ENCODE measurements around the gene CEP95. TPM values are rescaled to one million over a fixed set of nuclear protein-coding genes. Genes with fewer than 3 reads are reported as not detected.

Gene CEP95
- total and polyA plus RNA-seq, 11 donors, result 9.4 to 25.1 (median 13.1) TPM

- intact Hi-C loops (cut with DNase I), result loop anchor here in 2 of 10 donors (5.0 to 10.0 kb wide), 4 partner anchors 201 to 681 kb away; partner anchors contain the start of genes FTSJ3 (in 1 of the 2) and PSMC5 (in 1 of the 2)
These were observed 589 bp upstream of the CEP95 start, which contains the start of gene DDX5 for GRCh38 chr17:64506201-64506575. DDX5 (minus strand) TSS chr17:64506289; CDS start chr17:64506119, 170 bp downstream.

GRCh38 chr17:64507413-64507782 lies 621 bp downstream of the CEP95 start:
- peaks cover 12 to 48% (median 44%) of the 10 kb centered on the region in 12 donors for H3K4me1 ChIP-seq
- intact Hi-C loops (cut with DNase I), result loop anchor here in 2 of 10 donors (5.0 to 10.0 kb wide), 4 partner anchors 203 to 683 kb away; partner anchors contain the start of genes FTSJ3 (in 1 of the 2) and PSMC5 (in 1 of the 2)
- no peaks in the 10 kb centered on the region for H3K27me3 ChIP-seq
- DNase-seq (no peak), ATAC-seq (peak; percentile 3 to 26 (median 14))
- H3K4me3 ChIP-seq, result peak overlapping the region; percentile 77 to 99 (median 88)
- peaks cover 10 to 66% (median 62%) of the 10 kb centered on the region in 9 donors for H3K36me3 ChIP-seq
- TF ChIP-seq POLR2A (IDR thresholded peaks at IDR 0.05), result no peak
- TF ChIP-seq, protein P1, sequence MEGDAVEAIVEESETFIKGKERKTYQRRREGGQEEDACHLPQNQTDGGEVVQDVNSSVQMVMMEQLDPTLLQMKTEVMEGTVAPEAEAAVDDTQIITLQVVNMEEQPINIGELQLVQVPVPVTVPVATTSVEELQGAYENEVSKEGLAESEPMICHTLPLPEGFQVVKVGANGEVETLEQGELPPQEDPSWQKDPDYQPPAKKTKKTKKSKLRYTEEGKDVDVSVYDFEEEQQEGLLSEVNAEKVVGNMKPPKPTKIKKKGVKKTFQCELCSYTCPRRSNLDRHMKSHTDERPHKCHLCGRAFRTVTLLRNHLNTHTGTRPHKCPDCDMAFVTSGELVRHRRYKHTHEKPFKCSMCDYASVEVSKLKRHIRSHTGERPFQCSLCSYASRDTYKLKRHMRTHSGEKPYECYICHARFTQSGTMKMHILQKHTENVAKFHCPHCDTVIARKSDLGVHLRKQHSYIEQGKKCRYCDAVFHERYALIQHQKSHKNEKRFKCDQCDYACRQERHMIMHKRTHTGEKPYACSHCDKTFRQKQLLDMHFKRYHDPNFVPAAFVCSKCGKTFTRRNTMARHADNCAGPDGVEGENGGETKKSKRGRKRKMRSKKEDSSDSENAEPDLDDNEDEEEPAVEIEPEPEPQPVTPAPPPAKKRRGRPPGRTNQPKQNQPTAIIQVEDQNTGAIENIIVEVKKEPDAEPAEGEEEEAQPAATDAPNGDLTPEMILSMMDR (IDR thresholded peaks at IDR 0.05), result peak in 10 of 12 donors; percentile 7 to 66 (median 34)
- 0 to 1% (median 0%) methylated on average over 13 of the region's 13 CpGs for WGBS, 4 donors
- peak overlapping the region; percentile 96 to 100 (median 99) for H3K27ac ChIP-seq
- H3K9me3 ChIP-seq, result no peaks in the 10 kb centered on the region

More at GRCh38 chr17:64506201-64506575, 589 bp upstream of the CEP95 start, which contains the start of gene DDX5:
- 0% methylated on average over 18 to 31 of the region's 31 CpGs for WGBS, 4 donors
- Histone ChIP-seq H3K36me3 (peaks cover 10 to 66% (median 62%) of the 10 kb centered on the region in 9 donors), H3K9me3 (no peaks in the 10 kb centered on the region), H3K27ac (peak within 1 kb of the TSS; percentile 96 to 100 (median 99)), H3K4me1 (peaks cover 14 to 60% (median 56%) of the 10 kb centered on the region in 12 donors), H3K27me3 (no peaks in the 10 kb centered on the region), H3K4me3 (peak within 1 kb of the TSS; percentile 77 to 99 (median 88))
- TF ChIP-seq, protein P1 (IDR thresholded peaks at IDR 0.05), result no peak
- peak in 1 of 2 donors; percentile 89 for TF ChIP-seq POLR2A (IDR thresholded peaks at IDR 0.05)
- ATAC-seq (peak; percentile 79 to 88 (median 83)), DNase-seq (peak; percentile 98 to 99 (median 98))

DNA sequence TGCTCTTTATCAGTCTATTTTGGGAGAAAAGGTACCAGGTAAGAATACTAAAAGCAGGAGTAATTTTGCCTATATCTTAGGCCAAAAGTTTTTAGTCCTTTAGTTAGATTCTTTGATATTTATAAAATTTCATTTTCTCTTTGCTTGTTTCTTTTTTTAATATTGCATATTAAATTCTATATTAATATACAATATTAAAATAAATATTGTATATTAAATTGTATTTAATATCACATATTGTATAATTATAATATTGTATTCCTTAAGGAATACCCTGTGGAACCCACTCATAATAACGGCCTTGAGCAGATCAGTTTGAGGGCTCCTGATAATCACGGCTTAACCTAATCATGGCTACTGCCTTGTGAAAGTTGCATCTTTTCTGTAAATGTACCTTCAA lies 1.9 kb downstream of the CEP95 start:
- no peak overlapping the region for H3K27ac ChIP-seq
- no peak for DNase-seq
- intact Hi-C loops (cut with DNase I), result loop anchor here in 2 of 10 donors (5.0 to 10.0 kb wide), 4 partner anchors 204 to 684 kb away; partner anchors contain the start of genes FTSJ3 (in 1 of the 2) and PSMC5 (in 1 of the 2)
- peaks cover 5 to 66% (median 62%) of the 10 kb centered on the region in 9 donors for H3K36me3 ChIP-seq
- TF ChIP-seq, protein P1 (IDR thresholded peaks at IDR 0.05), result no peak
- no peak for TF ChIP-seq POLR2A (IDR thresholded peaks at IDR 0.05)
- H3K4me1 ChIP-seq, result peaks cover 9 to 35% (median 31%) of the 10 kb centered on the region in 12 donors
- no peaks in the 10 kb centered on the region for H3K27me3 ChIP-seq
- 78 to 86% (median 85%) methylated on average over 2 of the region's 2 CpGs for WGBS, 4 donors
- ATAC-seq, result no peak
- H3K9me3 ChIP-seq, result no peaks in the 10 kb centered on the region
- H3K4me3 ChIP-seq, result peak overlapping the region in 5 of 12 donors; percentile 84 to 95 (median 90)

DNA sequence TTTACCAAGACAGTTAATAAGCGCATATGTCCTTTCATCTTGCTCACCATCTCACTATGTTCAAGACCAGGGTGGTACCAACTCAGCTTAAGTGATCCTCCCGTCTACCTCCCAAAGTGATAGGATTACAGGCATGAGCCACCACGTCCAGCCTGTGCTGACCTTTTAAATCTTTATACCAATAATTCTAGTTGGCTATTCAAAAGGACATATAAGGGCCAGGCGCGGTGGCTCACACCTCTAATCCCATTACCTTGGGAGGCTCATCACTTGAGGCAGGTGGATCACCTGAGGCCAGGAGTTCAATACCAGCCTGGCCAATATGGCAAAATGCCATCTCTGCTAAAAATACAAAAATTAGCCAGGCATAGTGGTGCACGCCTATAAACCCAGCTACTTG lies 2.4 kb downstream of the CEP95 start:
- intact Hi-C loops (cut with DNase I), result loop anchor here in 2 of 10 donors (5.0 to 10.0 kb wide), 4 partner anchors 204 to 684 kb away; partner anchors contain the start of genes FTSJ3 (in 1 of the 2) and PSMC5 (in 1 of the 2)
- H3K9me3 ChIP-seq, result no peaks in the 10 kb centered on the region
- H3K27ac ChIP-seq, result no peak overlapping the region
- TF ChIP-seq, protein P1 (IDR thresholded peaks at IDR 0.05), result no peak
- TF ChIP-seq POLR2A (IDR thresholded peaks at IDR 0.05), result no peak
- no peak for DNase-seq
- 79 to 88% (median 85%) methylated on average over 6 of the region's 6 CpGs for WGBS, 4 donors
- peaks cover 2 to 66% (median 62%) of the 10 kb centered on the region in 9 donors for H3K36me3 ChIP-seq
- peaks cover 6 to 30% (median 26%) of the 10 kb centered on the region in 12 donors for H3K4me1 ChIP-seq
- H3K27me3 ChIP-seq, result no peaks in the 10 kb centered on the region
- ATAC-seq, result no peak
- peak overlapping the region in 1 of 12 donors; percentile 93 for H3K4me3 ChIP-seq

All from heart left ventricle (tissue), 16 donors.